ENCODE data around the gene NCOA1. TPM values are rescaled to one million over a fixed set of nuclear protein-coding genes. Genes with fewer than 3 reads are reported as not detected.
"Not testable (repeated sequence)": the region's sequence is repeated elsewhere in the genome, so short reads cannot be mapped to it uniquely, and the experiment has no call there.

Gene NCOA1
- total RNA-seq, 1 donor from 2014 or later: 41.7 TPM

DNA sequence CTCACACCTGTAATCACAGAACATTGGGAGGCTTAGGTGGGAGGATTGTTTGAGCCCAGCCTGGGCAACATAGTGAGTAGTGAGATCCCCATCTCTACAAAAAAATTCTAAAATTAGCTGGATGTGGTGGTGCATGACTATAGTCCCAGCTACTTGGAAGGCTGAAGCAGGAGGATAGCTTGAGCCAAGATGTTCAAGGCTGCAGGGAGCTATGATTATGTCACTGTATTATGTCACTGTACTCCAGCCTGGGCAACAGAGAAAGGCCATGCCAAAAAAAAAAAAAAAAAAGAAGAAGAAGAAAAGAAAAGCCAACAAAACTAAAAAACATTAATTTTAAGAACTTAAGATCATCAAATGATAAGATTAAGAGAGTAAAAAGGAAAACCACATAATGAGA is 17.4 kb upstream of the NCOA1 start:
- no peak for DNase-seq (ENCODE audit: low spot score)

DNA sequence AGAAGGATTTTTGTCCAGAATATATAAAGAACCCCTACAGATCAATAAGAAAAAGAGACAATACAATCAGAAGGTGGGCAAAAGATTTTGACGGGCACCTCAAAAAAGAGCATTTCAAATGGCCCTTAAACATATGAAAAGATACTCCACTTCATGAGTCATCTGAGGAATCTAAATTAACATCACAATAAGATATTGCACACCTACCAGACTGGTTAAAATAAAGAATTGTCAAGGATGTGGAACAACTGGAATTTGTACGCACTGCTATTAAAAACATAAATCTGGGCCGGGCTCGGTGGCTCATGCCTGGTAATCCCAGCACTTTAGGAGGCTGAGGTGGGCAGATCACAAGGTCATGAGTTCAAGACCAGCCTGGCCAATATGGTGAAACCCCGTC is 17.0 kb upstream of the NCOA1 start:
- DNase-seq (ENCODE audit: low spot score): no peak

DNA sequence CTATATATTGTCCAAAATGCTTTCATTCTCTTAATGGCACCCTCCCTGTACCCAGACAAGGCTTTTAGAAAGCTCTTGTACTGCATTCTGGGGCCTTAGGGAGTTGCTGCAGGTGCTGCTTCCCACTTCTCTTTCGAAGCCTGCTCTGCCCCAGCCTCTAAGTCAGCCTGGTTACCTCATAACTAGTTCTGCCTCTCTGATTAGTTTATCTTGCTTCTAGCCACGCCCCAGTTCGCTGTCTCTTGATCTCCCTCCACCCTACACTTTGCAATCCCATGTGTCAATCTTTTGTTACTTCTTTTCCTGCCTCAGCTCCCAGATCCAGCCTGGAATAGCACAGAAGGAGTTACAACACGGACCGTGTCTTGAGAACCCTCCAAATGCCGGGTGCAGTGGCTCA is 13.8 kb upstream of the NCOA1 start:
- DNase-seq (ENCODE audit: low spot score): no peak

DNA sequence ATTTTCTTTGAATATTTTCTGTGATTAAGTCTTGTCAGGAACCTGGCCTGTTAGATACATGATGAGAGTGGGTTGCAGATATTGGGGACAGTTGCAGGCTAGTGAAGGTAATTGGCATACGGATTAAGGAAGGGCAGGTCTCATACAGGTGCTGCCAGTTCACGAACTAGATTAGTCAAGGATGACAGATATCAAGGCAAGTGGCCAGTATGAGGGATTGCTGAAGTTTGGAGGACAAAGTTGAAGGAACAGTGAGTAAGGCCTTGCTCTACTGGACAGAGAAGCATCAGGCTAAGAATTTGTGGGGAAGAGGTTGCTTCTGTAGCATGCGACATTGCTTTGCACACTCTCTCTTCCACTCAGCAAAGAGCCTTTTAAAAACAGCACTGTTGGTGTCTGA is 12.8 kb upstream of the NCOA1 start:
- no peak for DNase-seq (ENCODE audit: low spot score)

DNA sequence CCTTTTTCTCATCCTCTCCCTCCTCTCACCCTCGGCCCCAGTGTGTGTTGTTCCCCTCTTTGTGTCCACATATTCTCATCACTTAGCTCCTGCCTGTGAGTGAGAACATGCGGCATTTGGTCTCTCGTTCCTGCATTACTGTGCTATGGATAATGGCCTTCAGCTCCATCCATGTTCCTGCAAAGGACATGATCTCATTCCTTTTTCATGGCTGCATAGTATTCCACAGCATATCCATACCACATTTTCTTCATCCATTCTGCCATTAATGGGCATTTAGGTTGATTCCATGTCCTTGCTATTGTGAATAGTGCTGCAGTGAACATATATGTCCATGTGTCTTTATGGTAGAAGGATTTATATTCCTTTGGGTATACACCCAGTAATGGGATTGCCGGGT is 10.8 kb upstream of the NCOA1 start:
- no peak for DNase-seq (ENCODE audit: low spot score)

DNA sequence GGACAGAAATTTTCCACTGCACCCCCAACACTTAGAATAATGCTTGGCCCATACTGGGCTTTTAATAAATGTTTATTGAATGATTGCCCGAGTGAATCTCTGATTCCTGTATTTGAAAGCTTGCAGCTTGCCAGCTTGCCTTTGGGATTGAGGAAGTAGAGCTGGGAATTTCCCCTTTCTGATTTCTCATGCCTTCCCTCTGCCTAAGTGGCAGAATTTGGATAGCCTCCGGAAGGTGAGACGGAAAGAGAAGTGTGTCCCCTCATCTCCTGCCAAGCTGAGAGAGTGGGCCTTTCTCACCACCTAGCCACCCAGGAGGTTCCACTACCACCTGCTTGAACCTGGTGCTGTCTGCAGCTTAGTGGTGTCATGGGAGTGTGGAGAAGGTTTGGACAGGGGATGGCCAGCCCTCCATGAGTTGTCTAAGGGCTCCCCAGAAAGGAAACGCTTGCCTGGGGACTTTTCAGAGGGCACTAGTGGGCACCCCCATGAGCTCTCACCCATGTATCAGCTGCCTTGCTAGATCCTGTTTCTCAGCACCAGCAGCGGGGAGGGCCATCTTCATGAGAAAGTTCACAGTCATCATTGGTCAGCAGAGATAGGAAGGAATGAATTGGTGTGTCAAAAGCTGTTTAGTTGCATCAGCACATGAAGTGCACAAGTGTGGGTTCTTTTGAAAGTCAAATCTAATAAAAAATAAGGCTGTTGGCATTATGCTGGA is 8.6 kb upstream of the NCOA1 start:
- no peak for DNase-seq (ENCODE audit: low spot score)

DNA sequence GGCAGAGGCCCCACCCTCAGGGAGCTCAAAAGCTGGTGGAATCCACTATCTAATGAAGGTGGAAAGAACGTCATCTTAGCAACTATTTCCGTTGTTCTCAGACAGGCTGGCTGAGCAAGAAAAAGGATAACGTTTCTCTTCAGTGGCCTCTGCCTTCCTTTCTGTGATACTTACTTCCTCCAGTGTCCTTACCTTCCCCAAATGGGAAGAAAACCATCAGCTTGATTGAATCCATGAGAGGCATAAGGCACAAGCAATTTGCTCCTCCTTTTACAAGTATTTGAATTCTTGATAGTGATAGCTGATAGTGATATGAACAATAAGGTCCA is 8.1 kb upstream of the NCOA1 start:
- DNase-seq (ENCODE audit: low spot score): no peak

DNA sequence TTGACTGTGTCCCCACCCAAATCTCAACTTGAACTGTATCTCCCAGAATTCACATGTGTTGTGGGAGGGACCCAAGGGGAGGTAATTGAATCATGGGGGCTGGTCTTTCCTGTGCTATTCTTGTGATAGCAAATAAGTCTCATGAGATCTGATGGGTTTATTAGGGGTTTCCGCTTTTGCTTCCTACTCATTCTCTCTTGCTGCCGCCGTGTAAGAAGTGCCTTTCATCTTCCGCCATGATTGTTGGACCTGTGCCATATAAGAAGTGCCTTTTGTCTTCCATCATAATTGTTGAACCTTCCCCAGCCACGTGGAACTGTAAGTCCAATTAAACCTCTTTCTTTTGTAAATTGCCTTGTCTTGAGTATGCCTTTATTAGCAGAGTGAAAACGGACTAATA is 6.4 kb upstream of the NCOA1 start:
- DNase-seq (ENCODE audit: low spot score): not testable (repeated sequence)

DNA sequence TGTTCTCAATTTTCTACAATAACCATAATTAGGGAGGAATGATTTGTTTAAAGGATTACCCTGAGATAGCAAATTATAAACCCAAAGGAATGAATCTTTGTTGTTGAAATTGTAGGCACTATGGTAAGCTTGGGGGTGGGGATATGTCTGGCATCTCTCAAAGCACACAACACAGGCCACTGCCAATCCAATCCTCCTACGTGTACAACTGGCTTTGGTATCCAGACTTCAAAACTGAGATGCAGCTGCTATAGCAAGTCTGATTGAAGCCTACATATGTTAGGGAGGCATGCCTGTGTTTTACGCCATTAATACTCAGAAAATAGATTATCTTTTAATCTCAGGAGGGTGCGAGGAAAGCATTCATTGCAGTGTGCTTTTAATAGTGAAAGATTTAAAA is 5.9 kb upstream of the NCOA1 start:
- no peak for DNase-seq (ENCODE audit: low spot score)

DNA sequence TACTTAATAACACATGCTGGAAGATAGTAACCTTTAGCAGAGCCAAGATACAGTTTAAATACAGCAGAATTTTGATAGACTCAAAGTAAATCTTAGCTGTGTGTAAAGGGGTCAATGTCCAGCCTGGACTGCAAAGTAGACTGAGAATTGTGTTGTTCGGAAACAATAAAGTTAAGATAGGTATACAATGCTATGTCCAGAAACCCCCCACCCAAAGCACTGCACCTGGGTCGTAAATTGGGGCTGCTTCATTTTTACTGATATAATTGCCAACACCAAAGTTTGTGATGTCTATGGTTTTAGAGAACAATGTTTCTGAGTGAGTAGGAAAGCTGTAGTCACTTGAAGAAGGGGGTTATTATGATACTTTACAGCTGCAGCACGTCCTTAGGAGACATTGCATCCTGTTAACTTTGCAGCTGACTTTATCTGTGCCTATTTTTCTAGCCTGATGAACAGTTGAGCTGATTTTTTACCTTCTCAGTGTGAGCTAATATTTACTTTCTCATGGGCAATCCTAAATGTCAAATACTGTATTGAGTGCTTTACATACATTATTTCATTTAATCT is 4.3 kb upstream of the NCOA1 start:
- DNase-seq (ENCODE audit: low spot score): no peak

DNA sequence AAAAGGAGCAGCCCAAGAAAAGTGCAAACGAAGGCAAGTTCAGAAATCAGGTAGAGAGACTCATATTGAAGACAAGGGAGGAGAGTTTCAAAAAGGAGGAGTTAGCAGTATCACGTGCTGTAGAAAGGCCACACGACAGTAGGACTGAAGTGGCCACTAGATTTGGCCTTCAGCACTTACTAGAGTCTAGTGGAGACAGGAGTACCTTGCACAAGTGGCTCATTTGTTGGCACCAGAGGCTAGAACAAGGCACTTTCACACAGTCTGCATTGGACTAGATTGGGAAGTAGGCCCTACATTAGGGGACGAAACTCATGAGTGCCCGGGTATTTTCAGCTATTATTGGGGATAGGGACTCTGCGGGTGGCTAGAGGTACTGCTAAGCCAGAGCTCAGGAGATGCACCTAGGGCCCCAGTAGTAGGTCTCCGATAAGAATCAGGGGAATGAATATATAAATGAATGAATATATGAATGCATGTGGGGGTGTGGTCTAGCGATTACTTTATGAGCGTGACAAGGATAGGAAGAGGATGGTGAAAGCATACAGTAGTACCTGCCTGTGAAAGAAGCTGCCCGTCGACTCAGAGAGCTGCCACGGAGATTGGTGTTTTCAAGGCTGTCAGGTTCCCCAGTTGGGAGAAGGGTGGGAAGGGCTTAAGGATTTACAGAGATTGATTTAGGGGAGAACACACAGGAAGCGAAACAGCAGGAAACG is 1.4 kb upstream of the NCOA1 start:
- DNase-seq (ENCODE audit: low spot score): no peak

DNA sequence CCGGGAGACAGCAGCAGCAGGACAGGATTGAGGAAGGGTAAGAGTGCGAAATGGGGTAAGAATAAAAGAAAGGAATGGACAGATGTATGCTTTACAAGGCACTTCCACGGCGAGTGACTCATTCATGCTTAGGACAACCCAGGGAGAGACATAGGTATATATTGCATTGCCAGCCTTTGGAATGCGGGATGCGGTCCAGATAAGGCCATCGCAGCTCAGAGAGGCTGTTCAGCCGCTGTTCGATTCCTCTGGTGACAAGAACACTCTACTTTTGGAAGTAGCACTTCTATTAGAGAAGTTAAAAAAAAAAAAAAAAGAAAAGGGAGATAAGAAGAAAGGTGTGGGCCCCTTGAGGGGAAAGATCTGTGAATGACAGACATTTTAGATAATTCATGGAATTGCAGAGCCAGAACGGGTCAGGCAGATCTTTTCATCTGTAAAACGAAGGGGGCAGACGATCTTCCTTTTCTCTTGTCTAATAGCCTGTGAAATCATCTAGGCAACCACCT is 819 bp upstream of the NCOA1 start:
- DNase-seq (ENCODE audit: low spot score): no peak

DNA sequence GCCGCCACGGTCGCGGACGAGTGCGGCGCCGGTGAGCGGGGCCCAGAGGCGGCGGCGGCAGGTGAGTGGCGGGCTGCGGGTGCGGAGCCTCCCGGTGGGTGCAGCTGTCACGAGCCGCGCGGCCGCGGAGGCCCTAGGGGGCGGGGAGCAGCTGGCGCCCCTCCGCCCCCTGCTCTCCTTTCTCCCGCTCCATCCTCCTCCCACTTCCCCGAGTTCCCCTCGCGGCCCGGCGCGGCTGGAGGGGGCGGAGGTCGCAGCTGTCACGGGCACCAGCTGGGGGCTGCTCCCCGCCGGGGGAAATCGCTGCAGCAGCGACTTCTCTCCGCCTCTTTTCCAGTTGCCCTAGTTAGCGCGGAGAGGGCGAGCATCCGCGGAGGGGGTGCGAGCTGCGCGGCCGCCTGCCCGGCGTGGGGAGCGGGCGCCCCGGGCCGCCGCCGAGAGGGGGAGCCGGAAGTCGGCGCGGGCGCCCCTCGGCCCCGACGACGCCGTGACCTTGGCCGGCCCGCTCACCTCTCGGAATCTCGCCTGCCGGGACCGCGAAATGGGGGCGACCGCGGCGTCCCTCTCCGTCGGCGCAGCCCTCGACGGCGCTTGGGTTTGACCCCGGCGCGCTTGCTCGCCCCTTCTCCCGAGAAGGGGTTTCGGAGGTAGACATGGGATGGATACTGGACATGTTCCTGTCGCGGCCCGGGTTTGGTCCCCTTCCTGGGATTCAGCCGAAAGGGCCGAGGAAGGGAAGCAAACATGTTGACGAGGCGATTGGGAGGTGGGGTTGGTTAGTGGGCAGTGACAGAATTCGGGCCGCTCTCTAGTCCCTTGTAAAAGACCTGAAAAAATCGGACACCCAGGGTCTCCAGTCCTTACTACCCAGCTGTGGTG is 727 bp downstream of the NCOA1 start:
- peak; percentile 92 for DNase-seq (ENCODE audit: low spot score)

DNA sequence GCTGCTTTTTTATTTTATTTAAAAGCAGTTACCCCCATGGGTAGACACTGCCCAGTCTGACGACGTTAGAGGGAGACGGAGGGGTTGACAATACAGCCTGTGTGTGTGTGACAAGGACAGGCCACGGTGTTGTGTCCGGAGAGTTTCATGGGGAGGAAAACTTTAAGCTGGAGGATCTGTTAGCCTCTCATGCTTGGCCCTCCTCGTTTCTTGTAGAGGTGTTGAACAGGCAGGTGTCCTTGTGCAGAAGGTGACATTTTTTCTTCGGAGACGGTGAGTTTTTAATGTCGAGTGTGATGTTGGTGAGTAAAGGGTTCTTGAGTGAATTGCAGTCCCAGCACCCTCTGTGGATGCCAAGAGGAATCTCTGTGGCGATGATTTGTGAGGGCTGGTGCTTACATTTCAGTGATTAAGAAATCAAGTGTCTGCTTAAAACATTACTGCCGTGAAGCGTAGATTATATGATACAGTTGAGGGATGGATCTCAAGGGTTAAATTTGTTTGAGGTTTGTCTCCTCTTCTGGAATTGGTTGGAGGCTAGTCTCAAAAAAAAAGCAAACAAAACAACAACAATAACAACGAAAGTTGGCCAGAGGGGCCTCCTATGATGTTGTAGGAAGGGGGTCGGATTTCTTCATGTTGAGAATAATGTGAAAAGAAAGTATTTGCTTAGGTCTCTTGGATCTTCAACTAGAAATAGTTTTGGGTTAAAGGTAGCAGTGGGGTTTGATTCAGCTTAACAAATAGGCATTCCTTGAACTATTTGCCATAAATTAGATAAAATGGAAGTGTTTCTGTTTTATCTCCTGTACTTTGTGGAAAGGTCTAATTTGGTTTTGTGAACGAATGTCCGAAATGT is 1.6 kb downstream of the NCOA1 start:
- DNase-seq (ENCODE audit: low spot score): no peak

DNA sequence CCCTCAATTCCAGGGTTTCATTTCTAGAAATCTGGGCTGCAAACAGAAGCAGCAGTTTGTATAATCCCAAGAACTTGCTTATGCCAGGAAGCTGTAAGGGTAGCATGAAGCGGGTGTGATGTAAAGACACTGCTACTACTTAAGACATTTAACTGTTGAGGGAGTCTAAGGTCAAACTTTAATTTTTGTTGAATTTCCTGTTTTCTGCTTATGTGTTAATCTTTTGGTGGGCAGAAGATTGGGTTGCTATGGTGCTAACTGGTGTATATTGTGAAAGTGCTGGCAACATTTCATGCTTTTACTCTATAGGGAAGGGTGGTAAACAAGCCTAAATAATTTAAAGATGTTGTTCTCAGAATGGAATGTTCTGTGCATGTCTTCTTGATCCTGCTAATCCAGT is 2.7 kb downstream of the NCOA1 start:
- no peak for DNase-seq (ENCODE audit: low spot score)

DNA sequence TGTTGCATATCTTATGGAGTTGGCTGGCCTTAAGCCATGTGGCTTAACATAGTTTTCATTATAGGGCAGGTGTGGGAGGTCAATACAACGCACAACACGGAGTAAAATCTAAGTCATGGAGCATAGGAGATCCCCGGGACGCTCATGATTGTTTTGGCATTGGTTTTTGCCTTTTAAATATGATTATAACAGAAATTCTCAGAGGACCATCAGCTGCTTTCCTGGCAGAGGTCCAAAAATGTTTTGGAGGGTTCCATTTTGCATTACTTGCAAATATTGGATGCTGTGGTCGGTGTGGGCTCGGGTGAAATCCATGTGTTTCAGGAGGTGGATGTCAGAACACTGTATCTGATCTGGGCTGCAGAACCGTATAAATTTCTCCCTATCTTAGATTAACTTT is 3.4 kb downstream of the NCOA1 start:
- no peak for DNase-seq (ENCODE audit: low spot score)

DNA sequence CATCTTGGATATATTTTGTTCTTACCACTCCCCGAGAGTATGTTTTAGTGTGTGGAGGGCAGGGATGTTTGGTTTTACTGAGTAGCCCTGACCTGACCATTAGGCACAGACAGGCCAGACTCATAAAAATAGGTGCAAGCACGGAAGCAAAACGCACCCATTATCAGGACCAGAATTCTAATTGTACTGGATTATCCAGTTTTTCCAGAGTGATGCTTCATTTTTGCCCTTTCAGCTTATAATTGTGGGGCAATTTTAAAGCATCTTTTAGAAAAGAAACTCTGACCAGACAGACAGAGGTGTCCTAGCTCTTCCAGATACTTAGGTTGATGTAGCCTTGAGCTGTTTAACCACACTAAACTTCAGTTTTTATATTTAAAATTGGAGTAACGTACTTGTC is 4.4 kb downstream of the NCOA1 start:
- no peak for DNase-seq (ENCODE audit: low spot score)

DNA sequence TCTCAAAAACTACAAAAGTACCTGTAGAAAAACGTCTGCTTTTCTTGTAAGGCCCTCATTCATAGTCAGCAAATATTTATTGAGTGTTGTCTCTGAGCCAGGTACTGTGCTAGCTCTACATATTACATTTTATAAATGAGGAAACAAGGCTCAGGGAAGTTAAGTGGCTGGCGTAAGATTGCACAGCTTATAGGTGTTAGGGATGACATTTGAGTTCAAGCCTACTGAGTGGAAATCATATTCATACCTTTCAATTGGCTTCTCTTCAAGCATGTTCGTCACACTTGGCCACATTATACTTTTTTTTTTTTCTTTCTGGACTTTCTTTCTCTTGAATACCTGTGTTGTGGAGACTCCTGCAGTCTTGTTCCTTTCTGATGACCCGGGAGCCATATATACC is 5.9 kb downstream of the NCOA1 start:
- DNase-seq (ENCODE audit: low spot score): no peak

DNA sequence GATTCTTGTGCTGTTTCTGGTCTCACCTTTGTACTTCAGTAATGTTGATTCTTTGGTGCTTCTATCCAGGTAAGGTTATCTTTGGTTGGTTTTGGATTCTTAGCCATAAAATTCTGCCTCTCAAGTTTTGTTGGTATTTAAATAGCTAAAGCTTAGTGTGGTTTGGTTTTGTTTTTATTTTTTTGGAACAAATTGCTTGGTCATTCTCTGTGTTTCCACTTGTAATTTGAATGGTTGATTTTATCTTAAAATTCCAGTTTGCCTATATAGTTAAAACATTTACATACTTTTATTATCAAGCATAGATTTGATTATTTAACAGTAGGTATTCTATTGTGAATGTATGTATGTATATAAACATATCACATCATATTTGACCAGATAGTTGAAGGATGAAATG is 6.6 kb downstream of the NCOA1 start:
- DNase-seq (ENCODE audit: low spot score): no peak

DNA sequence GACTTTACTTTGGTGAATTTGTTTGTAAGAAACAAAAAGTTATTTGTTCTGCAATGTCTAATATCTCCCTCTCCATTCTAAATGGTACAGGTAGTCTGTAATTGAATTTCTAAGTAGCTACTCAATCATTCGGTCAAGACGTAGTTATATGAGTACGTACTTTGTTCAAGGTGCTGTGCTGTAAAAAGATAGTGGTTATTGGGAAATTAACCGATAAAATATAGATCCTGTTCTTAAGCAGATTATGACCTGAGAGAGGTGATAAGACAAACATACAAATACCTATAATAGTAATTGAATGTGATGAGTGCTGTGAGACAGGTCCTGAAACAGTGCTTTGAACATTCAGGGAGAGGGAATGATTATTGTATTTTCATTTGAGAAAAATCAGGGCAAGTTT is 7.1 kb downstream of the NCOA1 start:
- DNase-seq (ENCODE audit: low spot score): no peak

DNA sequence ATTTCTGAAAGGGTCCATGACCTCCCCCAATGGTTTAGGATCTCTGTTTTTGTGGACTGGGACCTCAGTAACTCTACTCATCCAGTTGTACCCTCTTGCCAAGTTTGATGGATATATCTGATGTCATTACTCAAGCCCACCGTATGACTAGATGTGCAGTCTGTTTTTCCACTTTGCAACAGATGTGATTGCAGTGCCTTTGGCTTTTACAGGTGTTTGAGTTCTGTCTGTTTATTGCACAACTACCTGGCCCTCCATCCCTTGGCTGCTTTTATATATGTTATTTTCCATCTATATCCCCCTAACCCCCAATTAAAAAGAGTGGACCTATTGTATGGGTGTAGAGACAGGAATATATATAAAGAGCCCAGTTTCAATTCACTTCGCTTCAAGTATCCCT is 10.8 kb downstream of the NCOA1 start:
- no peak for DNase-seq (ENCODE audit: low spot score)

All from mesenteric fat pad (tissue), 1 donor.